Spleen (tissue), 13 donors: ENCODE results near the gene ORC6. TPM values are rescaled to one million over a fixed set of nuclear protein-coding genes. Genes with fewer than 3 reads are reported as not detected.

Source experiments
- DNase-seq: peaks from one replicate; pipeline ENCODE4 v3.0.0-alpha.2; 2020
- H3K27ac ChIP-seq, 8 donors: fragments of 200-600 bp; sonication (generic) in 7 of 8; 1 replicate in 4 of 8; 2 replicates in 4 of 8; pipeline versions ENCODE4 v1.5.0 to v1.8.0; 2016 to 2021; ENCODE audit warnings: inconsistent platforms in 4 of 8, mild to moderate bottlenecking in 4 of 8, moderate library complexity in 1 of 8
- H3K27me3 ChIP-seq, 7 donors: fragments of 200-600 bp; sonication (generic) in 6 of 7; replicated peaks in 1 of 7; 1 replicate in 4 of 7; 2 replicates in 3 of 7; pipeline versions ENCODE4 v1.5.0 to v1.8.0; 2016 to 2021; ENCODE audit warnings: inconsistent platforms in 3 of 7, mild to moderate bottlenecking in 1 of 7
- H3K36me3 ChIP-seq, 6 donors: fragments of 200-600 bp; sonication (generic) in 5 of 6; 1 replicate in 4 of 6; 2 replicates in 2 of 6; pipeline versions ENCODE4 v1.5.0 to v1.8.0; 2016 to 2021; ENCODE audit warnings: inconsistent platforms in 2 of 6
- H3K4me1 ChIP-seq, 6 donors: fragments of 200-600 bp; sonication (generic) in 5 of 6; 1 replicate in 3 of 6; 2 replicates in 3 of 6; pipeline versions ENCODE4 v1.5.0 to v1.8.0; 2016 to 2021; ENCODE audit warnings: inconsistent platforms in 3 of 6
- H3K4me3 ChIP-seq, 8 donors: fragments of 200-600 bp; sonication (generic) in 7 of 8; 1 replicate in 4 of 8; 2 replicates in 4 of 8; pipeline versions ENCODE4 v1.5.0 to v1.8.0; 2016 to 2021; ENCODE audit warnings: inconsistent platforms in 4 of 8, mild to moderate bottlenecking in 4 of 8, moderate library complexity in 2 of 8
- H3K9me3 ChIP-seq, 8 donors: fragments of 200-600 bp; sonication (generic) in 7 of 8; 1 replicate in 4 of 8; 2 replicates in 4 of 8; pipeline versions ENCODE4 v1.5.0 to v1.8.0; 2016 to 2021; ENCODE audit warnings: inconsistent platforms in 4 of 8
- CTCF ChIP-seq, 11 experiments: fragments of 200-600 bp in 7 of 11; fragments of 450-650 bp in 4 of 11; sonication (generic) in 4 of 11; IDR thresholded peaks in 8 of 11; conservative IDR thresholded peaks in 3 of 11; 1 replicate in 7 of 11; 2 replicates in 4 of 11; pipeline versions ENCODE4 v1.4.0 to v1.8.0; 2016 to 2021; ENCODE audit warnings: antibody characterized with exemption in 11 of 11, inconsistent platforms in 4 of 11, mild to moderate bottlenecking in 1 of 11
- POLR2A ChIP-seq, 3 donors: fragments of 450-650 bp; IDR thresholded peaks; one replicate each; pipeline ENCODE4 v1.5.1; 2017; ENCODE audit warnings: antibody characterized with exemption in 3 of 3, mild to moderate bottlenecking in 1 of 3
- POLR2AphosphoS5 ChIP-seq, 3 donors: sonication (generic); formaldehyde crosslinking; IDR thresholded peaks; one replicate each; pipeline ENCODE4 v1.5.1; 2017; ENCODE audit warnings: antibody characterized with exemption in 3 of 3
- WGBS, 5 donors: extraction: QIAGEN DNeasy Blood & Tissue Kit in 3 of 5; methylation state at CpG; one replicate each; pipeline versions ENCODE4 v1.1.5 to v1.1.7; 2013 to 2018; 5-methylcytosine and 5-hydroxymethylcytosine counted together
- intact Hi-C: fragments of 100-400 bp; cut with DNase I; formaldehyde crosslinking; loops from one replicate; pipeline ENCODE4 v1.15.0; 2023; ENCODE audit warnings: low total_unique reads
- long read RNA-seq, 2 donors: transcript quantifications; one replicate each; lab custom pipeline, GENCODE V29; 2026
- polyA plus RNA-seq, 3 donors: library from polyadenylated mRNA; stranded (reverse); fragments of 200-250 nt; gene quantifications; one replicate each; pipeline ENCODE4 v1.2.1, GENCODE V29; 2013
- total RNA-seq, 7 donors: library from RNA; depleted of rRNA in 3 of 7; stranded (reverse); fragments of >200 nt in 3 of 7; fragmentation: NEBNext Ultra II Directional in 4 of 7; extraction: Animal tissue kit (Norgen Biotek cat#: 25700) in 4 of 7; gene quantifications; one replicate each; pipeline versions ENCODE4 v1.1.0 to v1.2.1, GENCODE V29; 2016 to 2021
- donor health status: healthy with polysubstance abuse.
- donor health status: DM: no; HTN: no; CAD: no; lungs with moderate emphysema.
- donor health status: DM: no; HTN: no; CAD: no.
- donor health status: Bipolar disorder and iron deficiency.
- donor health status: healthy.
- donor health status: DM: no; HTN: no; CAD: no.
- donor health status: DM: yes; HTN: yes; CAD: no.

ORC6 gene
- total RNA-seq, result 10 to 100 TPM in 1 of 7 donors, 1 to 10 TPM in 6; 3.1 to 10.0 (median 5.9) TPM
- 10 to 100 TPM in 1 of 3 donors, 1 to 10 TPM in 2; 8.4 to 11.4 (median 8.4) TPM for polyA plus RNA-seq
- long read RNA-seq, donor 1, partial matches to known transcripts, result 5 of 12 reads
- long read RNA-seq, donor 1, other reads (novel, unspliced or antisense), result 0 of 12 reads
- long read RNA-seq, donor 2, partial matches to known transcripts, result 0 of 4 reads
- long read RNA-seq, donor 2, other reads (novel, unspliced or antisense), result 0 of 4 reads

DNA sequence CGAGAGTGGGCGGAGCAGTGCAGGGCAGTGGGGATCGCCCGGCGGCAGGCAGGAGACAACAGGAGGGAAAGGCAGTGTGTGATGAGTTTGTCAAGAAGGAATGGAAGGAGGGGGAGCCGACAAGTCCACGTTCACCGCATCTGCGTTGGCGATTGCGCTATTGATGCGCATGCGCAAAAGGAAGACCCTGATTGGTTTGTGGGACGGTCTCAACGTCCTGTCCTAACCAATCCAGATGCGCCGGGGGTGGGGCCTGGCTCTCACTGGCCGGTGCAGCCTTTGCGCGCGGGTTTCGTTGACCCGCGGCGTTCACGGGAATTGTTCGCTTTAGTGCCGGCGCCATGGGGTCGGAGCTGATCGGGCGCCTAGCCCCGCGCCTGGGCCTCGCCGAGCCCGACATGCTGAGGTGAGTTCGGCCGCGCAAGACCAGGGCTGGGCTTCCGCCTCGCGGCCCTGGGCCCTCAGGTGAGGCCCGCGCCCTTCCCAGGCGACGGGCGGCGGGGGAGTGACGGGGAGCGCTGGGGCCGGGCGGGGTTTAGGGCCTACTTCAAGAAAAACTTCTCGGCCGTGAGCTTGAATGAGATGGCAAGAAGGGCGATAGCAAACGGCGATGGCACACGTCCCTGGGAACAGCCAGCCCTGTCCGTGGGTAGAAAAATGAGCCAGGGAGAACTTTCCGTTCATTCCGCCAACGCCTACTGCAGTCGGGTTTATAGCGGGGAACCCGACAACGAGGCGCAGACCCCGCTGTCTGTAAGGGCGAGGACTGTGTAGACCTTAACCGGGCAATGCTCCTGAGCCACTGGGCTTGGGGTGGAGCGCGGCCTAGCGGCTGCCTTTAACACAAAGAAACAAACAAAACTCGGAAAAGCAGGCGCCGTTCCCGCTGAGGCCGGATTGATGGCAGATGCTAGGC is at the start of gene ORC6:
Gene ORC6, plus strand, starts transcription at position 295 of the 916 bp plus-strand sequence. Its CDS starts 47 bp downstream, at position 342.
- intact Hi-C loops, result loop anchor here (10.0 kb wide), 2 partner anchors 115 to 135 kb away; no protein-coding TSS in a partner anchor
- Histone ChIP-seq H3K4me1 (peaks cover 22 to 76% (median 60%) of the 10 kb centered on the region in 6 donors), H3K4me3 (peak within 1 kb of the TSS; percentile 74 to 99 (median 94)), H3K27ac (peak within 1 kb of the TSS; percentile 89 to 99 (median 96)), H3K36me3 (peaks cover 0 to 8% (median 0%) of the 10 kb centered on the region in 6 donors), H3K9me3 (no peaks in the 10 kb centered on the region), H3K27me3 (no peaks in the 10 kb centered on the region)
- TF ChIP-seq CTCF (IDR thresholded peaks at IDR 0.05 in 8 of 11, conservative IDR thresholded peaks at IDR 0.05 in 3 of 11), result peak in 6 of 11 experiments; percentile 3 to 55 (median 46)
- TF ChIP-seq POLR2AphosphoS5 (IDR thresholded peaks at IDR 0.05), result peak in 1 of 3 donors; percentile 67
- TF ChIP-seq POLR2A (IDR thresholded peaks at IDR 0.05), result no peak
- WGBS, 5 donors, result 0 to 1% (median 1%) methylated on average over 64 to 79 of the region's 79 CpGs
- peak; percentile 99 for DNase-seq

- Histone ChIP-seq H3K27me3 (no peaks in the 10 kb centered on the region), H3K9me3 (peaks cover 0 to 23% (median 11%) of the 10 kb centered on the region in 8 donors), H3K4me1 (no peaks in the 10 kb centered on the region), H3K36me3 (peaks cover 0 to 25% (median 0%) of the 10 kb centered on the region in 6 donors), H3K4me3 (no peak overlapping the region), H3K27ac (no peak overlapping the region)
- intact Hi-C loops, result no loop called here
- DNase-seq, result no peak
- 80 to 94% (median 87%) methylated on average over 8 of the region's 8 CpGs for WGBS, 5 donors
- TF ChIP-seq CTCF (IDR thresholded peaks at IDR 0.05 in 8 of 11, conservative IDR thresholded peaks at IDR 0.05 in 3 of 11) (no peak), POLR2AphosphoS5 (IDR thresholded peaks at IDR 0.05) (no peak), POLR2A (IDR thresholded peaks at IDR 0.05) (no peak)
Measured at GRCh38 chr16:46648656-46649055, 40.8 kb upstream of the ORC6 start.

DNA sequence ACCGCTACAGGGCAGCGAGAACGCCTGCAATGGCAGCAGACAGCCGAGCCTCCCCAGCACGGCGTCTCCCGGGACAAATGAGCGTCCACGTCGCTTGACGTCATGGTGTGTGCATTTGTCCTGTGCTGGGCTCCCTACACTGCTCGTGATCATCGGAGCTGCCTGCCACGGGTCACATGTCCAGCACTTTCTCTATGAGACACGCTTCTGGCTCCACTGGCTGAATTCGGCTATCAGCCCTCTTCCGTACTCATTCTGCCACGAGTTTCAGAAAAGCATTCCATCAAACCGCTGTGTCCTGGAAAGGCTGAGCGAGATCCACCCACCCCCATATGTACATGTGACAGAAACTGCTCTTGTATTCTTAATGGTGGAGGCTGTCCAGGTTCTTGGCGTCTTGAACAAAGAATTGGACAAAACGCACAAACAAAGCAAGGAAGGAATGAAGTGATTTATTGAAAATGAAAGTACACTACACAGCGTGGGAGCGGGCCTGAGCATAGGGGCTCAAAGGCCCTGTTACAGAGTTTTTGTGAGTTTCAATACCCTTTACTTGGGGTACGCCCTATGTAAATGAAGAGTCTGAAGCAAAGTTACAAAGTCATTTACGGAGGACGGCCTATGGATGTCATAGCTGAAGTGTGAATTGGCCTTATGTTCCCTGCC is 39.7 kb upstream of the ORC6 start:
- no peaks in the 10 kb centered on the region for H3K27me3 ChIP-seq
- H3K4me1 ChIP-seq, result no peaks in the 10 kb centered on the region
- H3K27ac ChIP-seq, result no peak overlapping the region
- intact Hi-C loops, result no loop called here
- WGBS, 5 donors, result 87 to 95% (median 93%) methylated on average over 26 to 27 of the region's 27 CpGs
- peaks cover 0 to 13% (median 3%) of the 10 kb centered on the region in 8 donors for H3K9me3 ChIP-seq
- TF ChIP-seq CTCF (IDR thresholded peaks at IDR 0.05 in 8 of 11, conservative IDR thresholded peaks at IDR 0.05 in 3 of 11), result no peak
- TF ChIP-seq POLR2AphosphoS5 (IDR thresholded peaks at IDR 0.05), result peak in 1 of 3 donors; percentile 17
- peaks cover 0 to 25% (median 0%) of the 10 kb centered on the region in 6 donors for H3K36me3 ChIP-seq
- H3K4me3 ChIP-seq, result no peak overlapping the region
- no peak for DNase-seq
